ENCODE measurements around the gene MGAT4A. TPM values are rescaled to one million over a fixed set of nuclear protein-coding genes. Genes with fewer than 3 reads are reported as not detected.

Gene MGAT4A
- total and polyA plus RNA-seq, 2 of the 13 experiments (the other 11 are each of a cell fraction or from before 2014, with no cell fraction given) = 47.2 to 90.9 TPM

GRCh38 chr2:98730053-98730706 is 752 bp downstream of the MGAT4A start (continued):
- TF ChIP-seq ARID4A (CRISPR knock-in tag; IDR thresholded peaks at IDR 0.05; ENCODE audit: borderline replicate concordance) (peak; percentile 82), SAP130 (CRISPR knock-in tag; IDR thresholded peaks at IDR 0.05; ENCODE audit: low read depth) (peak; percentile 84), IKZF4 (CRISPR knock-in tag; IDR thresholded peaks at IDR 0.05; ENCODE audit: borderline replicate concordance, low read depth, not compliant biosample characterization) (no peak), ZNF660 (CRISPR knock-in tag; IDR thresholded peaks at IDR 0.05; ENCODE audit: borderline replicate concordance, low read depth) (no peak), ZFX (CRISPR knock-in tag; IDR thresholded peaks at IDR 0.05; ENCODE audit: low read depth) (peak; percentile 67; the same call in 1 of the 2 replicates), ZGPAT (CRISPR knock-in tag; IDR thresholded peaks at IDR 0.05) (0 out of 2 replicates have a peak, but pooled peaks have one; percentile 12), ARNTL (CRISPR knock-in tag; IDR thresholded peaks at IDR 0.05) (peak; percentile 57; the same call in 1 of the 2 replicates), SATB2 (CRISPR knock-in tag; IDR thresholded peaks at IDR 0.05) (0 out of 2 replicates have a peak, but pooled peaks have one; percentile 26), SP5 (CRISPR knock-in tag; IDR thresholded peaks at IDR 0.05; ENCODE audit: borderline replicate concordance, low read depth) (0 out of 2 replicates have a peak, but pooled peaks have one; percentile 21)
- TF ChIP-seq, protein P1, sequence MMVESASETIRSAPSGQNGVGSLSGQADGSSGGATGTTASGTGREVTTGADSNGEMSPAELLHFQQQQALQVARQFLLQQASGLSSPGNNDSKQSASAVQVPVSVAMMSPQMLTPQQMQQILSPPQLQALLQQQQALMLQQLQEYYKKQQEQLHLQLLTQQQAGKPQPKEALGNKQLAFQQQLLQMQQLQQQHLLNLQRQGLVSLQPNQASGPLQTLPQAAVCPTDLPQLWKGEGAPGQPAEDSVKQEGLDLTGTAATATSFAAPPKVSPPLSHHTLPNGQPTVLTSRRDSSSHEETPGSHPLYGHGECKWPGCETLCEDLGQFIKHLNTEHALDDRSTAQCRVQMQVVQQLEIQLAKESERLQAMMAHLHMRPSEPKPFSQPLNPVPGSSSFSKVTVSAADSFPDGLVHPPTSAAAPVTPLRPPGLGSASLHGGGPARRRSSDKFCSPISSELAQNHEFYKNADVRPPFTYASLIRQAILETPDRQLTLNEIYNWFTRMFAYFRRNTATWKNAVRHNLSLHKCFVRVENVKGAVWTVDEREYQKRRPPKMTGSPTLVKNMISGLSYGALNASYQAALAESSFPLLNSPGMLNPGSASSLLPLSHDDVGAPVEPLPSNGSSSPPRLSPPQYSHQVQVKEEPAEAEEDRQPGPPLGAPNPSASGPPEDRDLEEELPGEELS (CRISPR knock-in tag; IDR thresholded peaks at IDR 0.05) = no peak
- TF ChIP-seq, protein P2, sequence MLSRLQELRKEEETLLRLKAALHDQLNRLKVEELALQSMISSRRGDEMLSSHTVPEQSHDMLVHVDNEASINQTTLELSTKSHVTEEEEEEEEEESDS (CRISPR knock-in tag; IDR thresholded peaks at IDR 0.05; ENCODE audit: borderline replicate concordance) = peak; percentile 25; the same call in 1 of the 2 replicates
